ENCODE measurements around the gene CDH13.

The CDH13 gene

GRCh38 chr16:83328936-83329335 lies 702.2 kb downstream of the CDH13 start:
- no peak for DNase-seq

- no peak for DNase-seq
Measured at GRCh38 chr16:83329441-83329840, 702.7 kb downstream of the CDH13 start.

DNA sequence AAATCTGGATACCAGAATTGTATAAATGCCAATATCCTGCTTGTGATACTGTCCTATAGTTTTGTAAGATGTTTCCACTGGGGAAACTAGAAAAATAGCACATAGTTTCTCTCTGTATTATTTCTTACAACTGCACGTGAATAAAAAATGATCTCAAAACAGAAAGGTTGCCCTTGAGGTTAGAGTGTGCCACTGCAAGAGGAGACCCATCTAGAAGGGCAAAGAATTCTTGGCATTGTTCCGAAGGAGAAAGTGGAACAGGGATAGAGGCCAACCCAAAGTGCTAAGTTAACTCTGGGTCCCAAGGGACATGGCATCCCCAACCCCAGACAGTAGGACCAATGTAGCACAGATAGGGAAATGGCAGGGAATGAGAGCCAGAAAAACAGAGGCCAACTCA lies 703.5 kb downstream of the CDH13 start:
- no peak for DNase-seq

DNA sequence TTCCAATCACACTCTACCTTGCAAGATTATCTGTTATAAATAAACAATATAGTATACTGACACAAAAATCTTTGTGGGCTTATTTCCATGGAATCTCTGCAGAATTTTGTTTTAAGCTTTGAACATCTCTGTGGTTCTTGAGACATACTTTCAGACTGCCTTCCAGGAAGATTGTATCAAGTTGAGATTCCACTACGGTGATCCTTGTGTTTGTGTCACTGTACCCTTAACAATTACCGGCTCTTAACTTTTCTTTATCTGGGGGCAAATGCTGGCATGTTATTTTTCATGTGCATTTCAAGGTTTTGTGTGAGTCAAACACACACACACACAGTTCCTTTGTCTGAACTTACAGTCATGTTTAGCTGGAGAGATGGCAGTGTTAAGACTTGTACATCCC lies 708.3 kb downstream of the CDH13 start:
- DNase-seq, result no peak

DNA sequence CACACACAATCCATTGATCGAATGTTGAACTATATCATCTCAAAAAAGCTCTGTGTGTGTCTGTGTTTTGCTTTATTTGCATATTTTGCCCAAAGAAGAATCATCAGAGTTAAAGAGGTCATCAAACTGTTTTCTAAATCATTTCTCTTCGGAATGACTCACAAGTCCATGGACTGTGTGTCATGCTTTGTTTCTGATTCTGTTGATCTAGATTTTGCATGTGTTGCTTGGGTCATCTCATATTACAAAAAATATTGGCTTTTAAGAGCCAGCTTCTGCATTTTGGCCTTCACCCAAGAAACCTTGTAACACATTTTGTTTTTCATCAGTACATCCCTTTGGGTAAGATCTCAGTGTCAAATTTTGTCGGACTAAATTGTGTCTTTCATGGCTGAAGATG lies 709.8 kb downstream of the CDH13 start:
- DNase-seq, result no peak

- no peak for DNase-seq
Measured at GRCh38 chr16:83338138-83338537, 711.4 kb downstream of the CDH13 start.

DNA sequence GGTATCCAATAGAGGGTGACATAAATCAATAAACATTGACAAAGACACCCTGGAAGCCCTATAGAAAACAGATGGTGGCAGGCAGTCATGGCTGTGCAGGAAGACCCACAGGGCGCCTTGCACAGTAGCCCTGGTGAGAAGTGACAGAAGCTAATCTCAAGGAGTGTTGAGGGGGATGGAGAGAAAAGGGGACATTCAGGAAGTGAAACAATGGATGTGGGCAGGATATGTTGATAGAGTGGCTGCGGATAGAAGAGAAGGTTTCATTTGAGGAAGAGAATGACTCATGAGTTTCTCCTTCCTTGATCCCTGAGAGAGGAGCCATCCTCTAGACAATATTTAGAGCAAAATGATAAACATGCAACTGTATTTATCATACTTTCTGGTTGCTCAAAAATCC lies 712.2 kb downstream of the CDH13 start:
- DNase-seq, result no peak

DNA sequence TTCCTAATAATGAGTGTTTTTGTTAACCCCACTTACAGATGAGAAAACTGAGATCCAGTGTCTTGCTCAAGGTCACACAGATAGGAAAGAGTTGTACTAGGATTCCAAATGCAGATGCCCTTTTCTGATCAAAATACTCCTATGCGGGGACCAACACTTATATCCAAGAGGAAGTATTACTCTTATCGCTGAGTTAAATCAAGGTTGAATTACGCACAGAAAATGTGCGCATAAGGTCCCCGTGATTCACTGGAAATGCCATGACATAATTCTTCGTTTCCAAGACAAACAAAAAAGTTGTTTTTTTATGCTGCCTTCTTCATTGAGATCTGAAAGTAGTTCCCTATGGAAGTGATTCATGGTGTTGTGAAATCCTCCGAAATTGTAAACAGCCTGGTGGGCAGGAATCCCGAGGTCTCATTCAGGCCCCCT lies 717.2 kb downstream of the CDH13 start:
- DNase-seq, result no peak

DNA sequence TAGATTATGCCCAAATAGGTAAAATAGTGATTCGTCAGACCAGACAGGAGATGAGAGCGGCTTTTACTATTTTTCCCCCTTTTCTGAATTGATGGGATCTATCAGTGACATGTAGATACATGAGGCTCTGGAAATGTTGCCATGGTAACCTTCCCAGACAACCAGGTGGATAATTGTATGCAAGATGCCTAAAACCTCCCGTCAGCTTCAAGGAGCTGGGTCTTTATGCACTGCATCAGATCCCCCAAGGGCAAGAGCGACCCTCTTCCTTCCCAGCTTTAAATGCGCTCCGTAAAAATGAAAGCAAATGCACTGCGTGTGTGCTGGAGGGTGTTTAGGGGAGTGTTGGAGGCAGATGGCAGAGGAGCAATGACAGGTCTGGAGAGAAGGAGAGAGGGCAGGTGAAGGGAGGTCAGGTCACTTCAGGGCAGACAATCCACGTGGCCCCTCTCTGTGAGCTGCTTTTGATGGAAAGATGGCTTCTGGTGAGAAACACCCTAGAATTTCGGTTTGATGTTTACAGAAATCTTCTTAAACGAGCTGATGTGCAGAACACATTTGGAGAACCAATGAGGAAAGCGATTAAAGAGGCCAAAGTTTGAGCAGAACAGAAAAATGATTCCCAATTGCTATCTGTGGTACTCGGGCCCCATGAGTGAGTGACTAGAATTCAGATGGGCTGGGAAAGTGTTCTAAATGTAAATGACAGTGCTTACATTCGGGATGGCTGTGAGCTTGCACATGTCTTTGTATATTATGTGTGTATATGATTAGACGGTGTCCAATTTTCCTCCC lies 719.3 kb downstream of the CDH13 start:
- no peak for DNase-seq

GRCh38 chr16:83348991-83349390 lies 722.2 kb downstream of the CDH13 start:
- no peak for DNase-seq

GRCh38 chr16:83350481-83350880 lies 723.7 kb downstream of the CDH13 start:
- DNase-seq, result no peak

- DNase-seq, result no peak
Measured at GRCh38 chr16:83351846-83352245, 725.1 kb downstream of the CDH13 start.

GRCh38 chr16:83353241-83353640 lies 726.5 kb downstream of the CDH13 start:
- no peak for DNase-seq

- no peak for DNase-seq
Measured at GRCh38 chr16:83354015-83354414, 727.2 kb downstream of the CDH13 start.

DNA sequence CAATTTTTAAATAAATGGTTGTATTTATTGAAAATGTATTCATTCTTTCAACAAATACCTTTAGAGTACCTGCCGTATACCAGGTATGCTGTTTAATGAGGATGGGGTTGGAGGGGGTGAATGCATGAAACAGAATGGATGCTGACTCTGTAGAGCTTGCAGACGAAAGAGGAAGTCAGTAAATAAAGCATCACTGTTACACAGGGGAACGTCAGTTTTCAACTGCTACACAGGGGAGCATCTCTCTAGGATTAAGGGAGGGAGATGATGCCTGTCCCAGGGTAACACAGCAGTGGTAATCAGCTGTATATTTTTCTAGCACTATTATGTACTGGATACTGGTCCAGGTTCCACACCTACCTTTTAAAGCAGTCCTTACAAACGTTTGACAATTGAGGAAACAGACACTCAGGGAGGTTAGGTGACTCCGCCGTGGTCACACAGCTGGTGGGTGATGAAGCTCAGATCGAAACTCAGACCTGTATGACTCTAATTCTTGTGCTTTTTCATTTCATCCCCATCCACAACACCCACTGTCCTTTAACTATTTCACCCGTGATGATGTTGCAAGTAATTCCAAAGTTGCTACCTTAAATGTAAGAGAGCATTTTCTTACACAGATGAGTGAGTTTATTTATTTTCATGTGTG lies 728.9 kb downstream of the CDH13 start:
- DNase-seq, result no peak

GRCh38 chr16:83356266-83356665 lies 729.5 kb downstream of the CDH13 start:
- DNase-seq, result peak; percentile 24

GRCh38 chr16:83356986-83357385 lies 730.2 kb downstream of the CDH13 start:
- DNase-seq, result no peak

DNA sequence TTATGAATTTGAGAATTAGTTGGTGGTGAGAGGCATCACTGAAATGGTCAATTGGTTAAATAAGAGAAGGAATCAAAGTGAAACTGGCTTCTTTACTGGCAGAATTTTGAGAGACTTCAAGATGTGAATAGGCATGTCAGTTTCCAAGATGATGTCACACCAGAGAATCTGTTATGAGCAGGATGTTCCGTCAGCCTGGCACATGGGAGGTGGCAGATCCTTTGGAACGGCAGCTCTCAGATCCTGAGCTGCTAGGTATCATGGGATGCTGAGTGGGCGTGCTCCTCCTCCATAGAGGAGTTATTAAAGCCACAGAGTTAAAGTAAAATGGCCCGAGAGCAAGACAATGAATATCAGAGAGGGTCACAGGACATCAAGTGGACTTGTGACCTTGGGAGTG lies 736.8 kb downstream of the CDH13 start:
- no peak for DNase-seq

DNA sequence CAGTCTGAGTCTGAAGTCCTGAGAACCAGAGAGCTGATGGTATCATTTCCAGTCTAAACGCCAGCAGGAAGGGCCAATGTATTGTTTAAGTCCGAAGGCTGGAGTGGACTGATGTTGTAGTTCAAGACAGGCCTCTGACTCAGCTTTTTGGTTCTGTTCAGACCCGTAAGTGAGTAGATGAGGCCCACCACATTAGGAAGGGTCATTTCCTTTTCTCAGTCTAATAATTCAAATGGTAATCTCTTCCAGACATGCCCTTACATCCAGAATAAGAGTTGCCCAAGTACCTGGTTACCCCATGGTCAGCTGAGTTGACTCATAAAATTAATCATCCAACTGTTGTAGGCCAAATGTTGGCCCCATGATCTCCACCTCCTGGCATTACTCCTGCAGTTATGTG lies 738.4 kb downstream of the CDH13 start:
- DNase-seq, result no peak

DNA sequence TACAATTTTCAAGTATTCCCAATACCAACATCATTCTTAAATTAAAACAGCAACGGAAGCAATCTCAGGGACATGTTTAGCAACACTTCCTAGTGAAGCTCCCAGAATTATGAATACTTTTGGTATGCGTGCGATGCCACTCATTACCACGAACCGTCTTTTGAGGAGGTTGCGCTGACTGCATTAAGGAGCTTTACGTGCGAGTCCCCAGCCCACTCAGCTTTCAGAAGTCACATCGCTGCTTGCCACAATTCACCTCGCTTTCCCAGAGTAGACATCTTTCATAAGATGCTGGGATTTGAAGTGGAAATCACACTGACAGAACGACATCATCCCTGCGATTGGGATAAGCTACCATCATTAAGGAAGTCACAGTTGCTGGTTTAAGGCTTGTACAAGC lies 739.5 kb downstream of the CDH13 start:
- no peak for DNase-seq

DNA sequence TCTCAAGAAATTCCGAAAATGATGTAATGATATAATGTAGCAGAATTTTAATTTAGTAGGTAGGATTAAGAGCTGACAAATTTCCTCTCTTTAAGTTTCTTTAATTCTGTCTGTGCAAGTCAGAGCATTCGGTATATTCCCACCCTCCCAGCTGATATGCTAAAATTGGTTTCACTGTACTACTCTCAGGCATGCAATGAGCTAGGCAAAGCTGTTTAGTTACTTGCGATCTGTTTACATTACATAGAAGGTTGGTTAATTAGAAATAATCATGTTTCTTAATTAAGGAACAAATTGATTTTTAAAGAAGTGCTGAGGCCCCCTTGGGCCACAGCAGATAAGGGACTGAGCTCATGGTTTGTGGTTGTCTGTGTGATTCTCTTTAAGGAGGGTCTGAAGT lies 748.2 kb downstream of the CDH13 start:
- no peak for DNase-seq

DNA sequence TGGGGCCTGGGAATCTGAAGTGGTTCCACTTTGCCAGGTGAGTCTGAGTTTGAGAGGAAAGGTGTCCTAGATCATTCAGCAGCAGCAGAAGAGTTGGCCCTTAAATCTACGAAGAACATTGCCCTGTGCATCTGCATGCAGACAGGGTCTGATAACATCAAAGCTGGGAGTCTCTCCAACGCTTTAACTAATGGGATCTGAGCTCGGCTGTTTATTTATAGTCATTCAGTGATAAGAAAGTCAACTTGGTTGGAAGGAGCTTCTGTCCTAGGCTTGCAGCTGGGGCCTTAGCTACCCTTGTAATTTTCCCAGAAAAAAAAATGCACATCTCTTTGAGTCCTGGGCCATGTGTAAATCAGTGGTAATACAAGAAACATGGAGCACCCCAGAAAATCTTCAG lies 763.0 kb downstream of the CDH13 start:
- DNase-seq, result no peak

DNA sequence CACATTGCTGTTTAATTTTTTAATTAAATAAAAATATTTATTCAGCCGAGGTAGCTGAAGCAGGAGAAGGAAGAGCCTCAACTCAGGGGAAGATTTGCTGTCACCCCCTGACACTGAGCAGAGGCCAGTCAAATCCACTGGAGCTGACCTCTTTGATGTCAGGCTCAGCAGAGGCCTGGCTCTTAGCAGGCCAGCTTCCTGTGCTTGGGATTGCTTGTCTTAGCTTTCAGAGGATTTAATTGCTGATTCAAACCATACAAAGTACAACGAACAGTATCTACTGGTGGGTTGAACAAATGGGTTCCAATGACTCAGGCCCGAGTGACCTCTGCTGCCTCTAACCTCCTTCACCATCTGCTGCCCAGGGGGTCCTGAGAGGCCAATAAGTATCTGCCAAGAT lies 764.0 kb downstream of the CDH13 start:
- no peak for DNase-seq

DNA sequence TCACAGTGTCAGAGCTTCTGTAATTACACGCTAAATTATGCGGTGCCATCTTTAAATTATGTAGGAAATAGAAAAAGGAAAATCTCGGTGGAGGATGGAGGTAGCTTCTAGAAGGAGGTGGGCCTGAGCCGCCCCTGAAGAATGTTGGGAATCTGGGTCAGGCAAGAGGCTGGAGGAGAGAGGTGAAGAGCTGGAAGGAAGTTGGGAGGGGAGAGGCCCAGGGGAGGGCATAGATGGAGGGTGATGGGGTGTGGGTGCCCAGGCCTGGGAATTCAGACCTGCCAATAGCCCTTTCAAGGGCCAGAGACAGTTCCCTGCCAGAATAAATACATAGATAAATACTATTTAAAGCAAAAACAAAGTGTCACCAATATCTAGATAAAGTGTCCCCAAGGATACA lies 766.0 kb downstream of the CDH13 start:
- DNase-seq, result no peak

All from NCI-H226 (cell line).